Epithelial cell of proximal tubule (primary cell): ENCODE results near the gene FABP6. TPM values are rescaled to one million over a fixed set of nuclear protein-coding genes. Genes with fewer than 3 reads are reported as not detected.

Experiments used
- DNase-seq: peaks from one replicate; pipeline ENCODE4 v3.0.0-alpha.2; 2011; ENCODE audit warnings: low read depth
- H3K4me3 ChIP-seq: 2 replicates; pipeline ENCODE4 v1.5.1; 2011; ENCODE audit warnings: low read depth, mild to moderate bottlenecking, low read length
- CTCF ChIP-seq: conservative IDR thresholded peaks from 2 replicates; pipeline ENCODE4 v1.5.1; 2012; ENCODE audit warnings: low read depth, mild to moderate bottlenecking, low read length
- total RNA-seq: library from RNA; depleted of rRNA; stranded (reverse); fragments of >200 nt; gene quantifications from 2 replicates; pipeline ENCODE4 v1.2.3, GENCODE V29; 2015

Gene FABP6, protein sequence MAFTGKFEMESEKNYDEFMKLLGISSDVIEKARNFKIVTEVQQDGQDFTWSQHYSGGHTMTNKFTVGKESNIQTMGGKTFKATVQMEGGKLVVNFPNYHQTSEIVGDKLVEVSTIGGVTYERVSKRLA
- not detected in 2 replicates for total RNA-seq

GRCh38 chr5:160229190-160229742 is at the start of gene FABP6:
Gene FABP6, plus strand, starts transcription at chr5:160229506. Its CDS starts 52 bp downstream, at chr5:160229558.
- no peak for DNase-seq
- TF ChIP-seq CTCF: no peak

GRCh38 chr5:160180931-160181330 is 48.4 kb upstream of the FABP6 start:
- TF ChIP-seq CTCF: no peak

More at GRCh38 chr5:160229190-160229742, at the start of gene FABP6:
- H3K4me3 ChIP-seq: no peak within 1 kb of the TSS

DNA sequence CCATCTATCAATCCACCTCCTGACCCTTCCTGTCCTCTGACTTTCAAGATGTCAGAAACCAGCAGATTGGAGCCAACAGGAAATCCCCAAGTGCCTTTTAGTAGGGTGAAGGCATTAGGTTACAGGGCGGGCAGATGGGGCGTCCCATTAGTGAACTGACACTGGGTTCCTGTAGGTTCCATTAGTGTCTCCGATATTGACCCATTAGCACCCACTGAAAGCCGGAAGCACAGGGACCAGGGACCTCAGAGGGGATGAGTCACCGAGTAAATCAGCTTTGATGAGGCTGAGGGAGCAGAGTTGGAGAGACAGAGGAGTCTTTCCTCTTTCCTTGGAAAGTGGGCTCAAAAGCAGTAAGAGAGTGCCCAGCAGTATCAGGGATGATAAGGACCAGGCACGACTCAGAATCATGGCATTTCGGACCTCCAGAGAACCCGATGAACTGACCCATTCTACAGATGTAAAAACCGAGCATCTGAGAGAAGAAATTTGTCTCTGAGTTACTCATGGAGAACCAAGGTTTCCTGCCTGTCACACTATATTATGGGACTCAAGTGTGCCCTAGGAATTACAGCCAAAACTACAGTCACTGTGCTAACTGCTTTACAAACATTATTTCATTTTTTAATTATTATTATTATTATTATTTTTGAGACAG is 47.2 kb upstream of the FABP6 start:
- no peak for TF ChIP-seq CTCF
- H3K4me3 ChIP-seq: no peak overlapping the region
- no peak for DNase-seq

More at GRCh38 chr5:160180931-160181330, 48.4 kb upstream of the FABP6 start:
- no peak overlapping the region for H3K4me3 ChIP-seq
- DNase-seq: no peak

DNA sequence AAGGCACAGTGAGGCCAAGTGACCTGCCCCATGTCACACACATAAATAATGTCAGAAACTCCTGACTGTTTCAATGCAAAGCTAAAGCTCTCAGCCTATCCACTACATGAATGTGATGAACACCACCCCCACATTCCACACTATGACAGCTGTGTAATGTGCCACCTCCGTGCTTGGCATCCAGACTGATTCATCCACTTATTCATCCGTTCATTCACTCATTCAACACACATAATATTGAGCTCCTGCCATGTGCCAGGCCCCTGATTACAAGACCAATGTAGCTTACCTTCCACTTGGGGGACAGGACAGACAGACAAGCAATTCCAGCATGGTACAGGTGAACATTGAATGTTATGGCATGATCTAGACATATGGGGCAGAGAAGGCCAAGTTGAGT is 46.2 kb upstream of the FABP6 start:
- peak; percentile 3 for TF ChIP-seq CTCF
- H3K4me3 ChIP-seq: no peak overlapping the region
- no peak for DNase-seq

GRCh38 chr5:160185626-160186360 is 43.5 kb upstream of the FABP6 start:
- TF ChIP-seq CTCF: no peak
- no peak overlapping the region for H3K4me3 ChIP-seq
- no peak for DNase-seq

GRCh38 chr5:160186480-160186879 is 42.8 kb upstream of the FABP6 start:
- no peak for DNase-seq
- H3K4me3 ChIP-seq: no peak overlapping the region
- no peak for TF ChIP-seq CTCF
